ENCODE results near the gene FGF10.

The FGF10 gene

GRCh38 chr5:44389090-44389822 lies at the start of gene FGF10:
FGF10 (minus strand) TSS chr5:44389420; CDS start chr5:44388682, 738 bp downstream.
- H3K27me3 ChIP-seq (ENCODE audit: control insufficient read depth, insufficient read depth, low read length) = peaks cover 56% of the 10 kb centered on the region
- peaks cover 24% of the 10 kb centered on the region for H3K4me1 ChIP-seq (ENCODE audit: control insufficient read depth, low read depth, low read length)
- H3K27ac ChIP-seq (ENCODE audit: low read length) = no peak within 1 kb of the TSS
- peak within 1 kb of the TSS; percentile 76 for H3K4me3 ChIP-seq (ENCODE audit: low read length)
- no peaks in the 10 kb centered on the region for H3K36me3 ChIP-seq (ENCODE audit: control insufficient read depth, low read depth, low read length)
- H3K9me3 ChIP-seq (ENCODE audit: control insufficient read depth, low read depth, low read length) = no peaks in the 10 kb centered on the region
- H3K9ac ChIP-seq (ENCODE audit: low read length) = peak within 1 kb of the TSS; percentile 18

GRCh38 chr5:44426944-44427343 lies 37.7 kb upstream of the FGF10 start:
- Histone ChIP-seq H3K27me3 (ENCODE audit: control insufficient read depth, insufficient read depth, low read length) (no peaks in the 10 kb centered on the region), H3K9me3 (ENCODE audit: control insufficient read depth, low read depth, low read length) (no peaks in the 10 kb centered on the region), H3K27ac (ENCODE audit: low read length) (no peak overlapping the region), H3K4me1 (ENCODE audit: control insufficient read depth, low read depth, low read length) (no peaks in the 10 kb centered on the region), H3K4me3 (ENCODE audit: low read length) (no peak overlapping the region), H3K36me3 (ENCODE audit: control insufficient read depth, low read depth, low read length) (no peaks in the 10 kb centered on the region), H3K9ac (ENCODE audit: low read length) (no peak overlapping the region)

- Histone ChIP-seq H3K9me3 (ENCODE audit: control insufficient read depth, low read depth, low read length) (no peaks in the 10 kb centered on the region), H3K4me1 (ENCODE audit: control insufficient read depth, low read depth, low read length) (no peaks in the 10 kb centered on the region), H3K27ac (ENCODE audit: low read length) (no peak overlapping the region), H3K27me3 (ENCODE audit: control insufficient read depth, insufficient read depth, low read length) (no peaks in the 10 kb centered on the region), H3K4me3 (ENCODE audit: low read length) (no peak overlapping the region), H3K36me3 (ENCODE audit: control insufficient read depth, low read depth, low read length) (no peaks in the 10 kb centered on the region), H3K9ac (ENCODE audit: low read length) (no peak overlapping the region)
Measured at GRCh38 chr5:44412286-44412685, 23.1 kb upstream of the FGF10 start.

GRCh38 chr5:44402084-44402483 lies 12.9 kb upstream of the FGF10 start:
- no peaks in the 10 kb centered on the region for H3K27me3 ChIP-seq (ENCODE audit: control insufficient read depth, insufficient read depth, low read length)
- H3K36me3 ChIP-seq (ENCODE audit: control insufficient read depth, low read depth, low read length) = no peaks in the 10 kb centered on the region
- H3K4me1 ChIP-seq (ENCODE audit: control insufficient read depth, low read depth, low read length) = no peaks in the 10 kb centered on the region

GRCh38 chr5:44401611-44402010 lies 12.4 kb upstream of the FGF10 start:
- H3K9me3 ChIP-seq (ENCODE audit: control insufficient read depth, low read depth, low read length) = no peaks in the 10 kb centered on the region
- no peaks in the 10 kb centered on the region for H3K27me3 ChIP-seq (ENCODE audit: control insufficient read depth, insufficient read depth, low read length)
- no peak overlapping the region for H3K9ac ChIP-seq (ENCODE audit: low read length)
- H3K27ac ChIP-seq (ENCODE audit: low read length) = no peak overlapping the region
- no peaks in the 10 kb centered on the region for H3K4me1 ChIP-seq (ENCODE audit: control insufficient read depth, low read depth, low read length)
- H3K36me3 ChIP-seq (ENCODE audit: control insufficient read depth, low read depth, low read length) = no peaks in the 10 kb centered on the region
- H3K4me3 ChIP-seq (ENCODE audit: low read length) = no peak overlapping the region

More at GRCh38 chr5:44402084-44402483, 12.9 kb upstream of the FGF10 start:
- Histone ChIP-seq H3K9ac (ENCODE audit: low read length) (no peak overlapping the region), H3K27ac (ENCODE audit: low read length) (no peak overlapping the region), H3K4me3 (ENCODE audit: low read length) (no peak overlapping the region), H3K9me3 (ENCODE audit: control insufficient read depth, low read depth, low read length) (no peaks in the 10 kb centered on the region)

- Histone ChIP-seq H3K9me3 (ENCODE audit: control insufficient read depth, low read depth, low read length) (no peaks in the 10 kb centered on the region), H3K4me1 (ENCODE audit: control insufficient read depth, low read depth, low read length) (no peaks in the 10 kb centered on the region), H3K9ac (ENCODE audit: low read length) (no peak overlapping the region), H3K27ac (ENCODE audit: low read length) (no peak overlapping the region), H3K4me3 (ENCODE audit: low read length) (no peak overlapping the region), H3K27me3 (ENCODE audit: control insufficient read depth, insufficient read depth, low read length) (no peaks in the 10 kb centered on the region), H3K36me3 (ENCODE audit: control insufficient read depth, low read depth, low read length) (no peaks in the 10 kb centered on the region)
Measured at GRCh38 chr5:44398382-44398781, 9.2 kb upstream of the FGF10 start.

GRCh38 chr5:44396312-44396711 lies 7.1 kb upstream of the FGF10 start:
- no peaks in the 10 kb centered on the region for H3K36me3 ChIP-seq (ENCODE audit: control insufficient read depth, low read depth, low read length)
- no peak overlapping the region for H3K4me3 ChIP-seq (ENCODE audit: low read length)
- peaks cover 6% of the 10 kb centered on the region for H3K27me3 ChIP-seq (ENCODE audit: control insufficient read depth, insufficient read depth, low read length)
- H3K4me1 ChIP-seq (ENCODE audit: control insufficient read depth, low read depth, low read length) = no peaks in the 10 kb centered on the region
- no peaks in the 10 kb centered on the region for H3K9me3 ChIP-seq (ENCODE audit: control insufficient read depth, low read depth, low read length)
- no peak overlapping the region for H3K27ac ChIP-seq (ENCODE audit: low read length)
- no peak overlapping the region for H3K9ac ChIP-seq (ENCODE audit: low read length)

- Histone ChIP-seq H3K27ac (ENCODE audit: low read length) (no peak overlapping the region), H3K36me3 (ENCODE audit: control insufficient read depth, low read depth, low read length) (no peaks in the 10 kb centered on the region), H3K4me3 (ENCODE audit: low read length) (peak overlapping the region; percentile 76), H3K4me1 (ENCODE audit: control insufficient read depth, low read depth, low read length) (peaks cover 24% of the 10 kb centered on the region), H3K9ac (ENCODE audit: low read length) (peak overlapping the region; percentile 18), H3K27me3 (ENCODE audit: control insufficient read depth, insufficient read depth, low read length) (peaks cover 53% of the 10 kb centered on the region), H3K9me3 (ENCODE audit: control insufficient read depth, low read depth, low read length) (no peaks in the 10 kb centered on the region)
Measured at GRCh38 chr5:44390351-44390750, 1.1 kb upstream of the FGF10 start.

- Histone ChIP-seq H3K4me3 (ENCODE audit: low read length) (peak overlapping the region; percentile 76), H3K9ac (ENCODE audit: low read length) (peak overlapping the region; percentile 18), H3K27ac (ENCODE audit: low read length) (no peak overlapping the region), H3K36me3 (ENCODE audit: control insufficient read depth, low read depth, low read length) (no peaks in the 10 kb centered on the region), H3K9me3 (ENCODE audit: control insufficient read depth, low read depth, low read length) (no peaks in the 10 kb centered on the region), H3K27me3 (ENCODE audit: control insufficient read depth, insufficient read depth, low read length) (peaks cover 54% of the 10 kb centered on the region), H3K4me1 (ENCODE audit: control insufficient read depth, low read depth, low read length) (peaks cover 24% of the 10 kb centered on the region)
Measured at GRCh38 chr5:44389823-44390143, 563 bp upstream of the FGF10 start.

GRCh38 chr5:44388321-44389089 lies 715 bp downstream of the FGF10 start:
- Histone ChIP-seq H3K36me3 (ENCODE audit: control insufficient read depth, low read depth, low read length) (no peaks in the 10 kb centered on the region), H3K4me3 (ENCODE audit: low read length) (peak overlapping the region; percentile 76), H3K9ac (ENCODE audit: low read length) (peak overlapping the region; percentile 2), H3K9me3 (ENCODE audit: control insufficient read depth, low read depth, low read length) (no peaks in the 10 kb centered on the region), H3K4me1 (ENCODE audit: control insufficient read depth, low read depth, low read length) (peaks cover 24% of the 10 kb centered on the region), H3K27me3 (ENCODE audit: control insufficient read depth, insufficient read depth, low read length) (peaks cover 56% of the 10 kb centered on the region), H3K27ac (ENCODE audit: low read length) (no peak overlapping the region)

GRCh38 chr5:44387921-44388320 lies 1.3 kb downstream of the FGF10 start:
- peak overlapping the region; percentile 76 for H3K4me3 ChIP-seq (ENCODE audit: low read length)
- H3K27me3 ChIP-seq (ENCODE audit: control insufficient read depth, insufficient read depth, low read length) = peaks cover 56% of the 10 kb centered on the region

GRCh38 chr5:44387406-44387805 lies 1.8 kb downstream of the FGF10 start:
- H3K4me3 ChIP-seq (ENCODE audit: low read length) = peak overlapping the region; percentile 76
- H3K27me3 ChIP-seq (ENCODE audit: control insufficient read depth, insufficient read depth, low read length) = peaks cover 56% of the 10 kb centered on the region
- H3K9me3 ChIP-seq (ENCODE audit: control insufficient read depth, low read depth, low read length) = no peaks in the 10 kb centered on the region
- no peak overlapping the region for H3K27ac ChIP-seq (ENCODE audit: low read length)
- peaks cover 24% of the 10 kb centered on the region for H3K4me1 ChIP-seq (ENCODE audit: control insufficient read depth, low read depth, low read length)
- H3K9ac ChIP-seq (ENCODE audit: low read length) = no peak overlapping the region
- no peaks in the 10 kb centered on the region for H3K36me3 ChIP-seq (ENCODE audit: control insufficient read depth, low read depth, low read length)

More at GRCh38 chr5:44387921-44388320, 1.3 kb downstream of the FGF10 start:
- Histone ChIP-seq H3K9me3 (ENCODE audit: control insufficient read depth, low read depth, low read length) (no peaks in the 10 kb centered on the region), H3K4me1 (ENCODE audit: control insufficient read depth, low read depth, low read length) (peaks cover 24% of the 10 kb centered on the region), H3K9ac (ENCODE audit: low read length) (no peak overlapping the region), H3K36me3 (ENCODE audit: control insufficient read depth, low read depth, low read length) (no peaks in the 10 kb centered on the region), H3K27ac (ENCODE audit: low read length) (no peak overlapping the region)
